Progenitor cell of endocrine pancreas (in vitro differentiated cells): Measurements from ENCODE around the gene VDAC1. TPM values are rescaled to one million over a fixed set of nuclear protein-coding genes. Genes with fewer than 3 reads are reported as not detected.

Experiments
- DNase-seq: peaks from one replicate; pipeline ENCODE4 v3.0.0; 2021; ENCODE audit warnings: low spot score; ENCODE audit not compliant: unreplicated experiment
- H3K27ac Mint-ChIP-seq: 2 replicates; pipeline ENCODE4 v1.8.0; 2021; ENCODE audit warnings: mild to moderate bottlenecking, moderate library complexity, mixed read lengths
- H3K27me3 Mint-ChIP-seq: 2 replicates; pipeline ENCODE4 v1.8.0; 2021; ENCODE audit warnings: mixed read lengths
- H3K36me3 Mint-ChIP-seq: 2 replicates; pipeline ENCODE4 v1.8.0; 2022; ENCODE audit warnings: mixed read lengths; ENCODE audit not compliant: insufficient read depth
- H3K4me1 Mint-ChIP-seq: 2 replicates; pipeline ENCODE4 v1.8.0; 2021; ENCODE audit warnings: low read depth, mixed read lengths
- H3K4me3 Mint-ChIP-seq: 2 replicates; pipeline ENCODE4 v1.8.0; 2021; ENCODE audit warnings: low read depth, mild to moderate bottlenecking, moderate library complexity, mixed read lengths
- H3K9me3 Mint-ChIP-seq: 2 replicates; pipeline ENCODE4 v1.8.0; 2021; ENCODE audit warnings: low read depth, mixed read lengths
- total RNA-seq: library from RNA; stranded (reverse); gene quantifications from 2 replicates; pipeline ENCODE4 v1.2.1, GENCODE V29; 2021
- TF ChIP-seq, protein P1 (sequence below): fragments of 200-600 bp; sonication (generic); IDR thresholded peaks from one replicate; pipeline ENCODE4 v1.5.0; 2021; ENCODE audit warnings: antibody characterized with exemption, mild to moderate bottlenecking; ENCODE audit not compliant: unreplicated experiment

Gene VDAC1
- total RNA-seq, 1 donor from 2014 or later = 123 TPM

DNA sequence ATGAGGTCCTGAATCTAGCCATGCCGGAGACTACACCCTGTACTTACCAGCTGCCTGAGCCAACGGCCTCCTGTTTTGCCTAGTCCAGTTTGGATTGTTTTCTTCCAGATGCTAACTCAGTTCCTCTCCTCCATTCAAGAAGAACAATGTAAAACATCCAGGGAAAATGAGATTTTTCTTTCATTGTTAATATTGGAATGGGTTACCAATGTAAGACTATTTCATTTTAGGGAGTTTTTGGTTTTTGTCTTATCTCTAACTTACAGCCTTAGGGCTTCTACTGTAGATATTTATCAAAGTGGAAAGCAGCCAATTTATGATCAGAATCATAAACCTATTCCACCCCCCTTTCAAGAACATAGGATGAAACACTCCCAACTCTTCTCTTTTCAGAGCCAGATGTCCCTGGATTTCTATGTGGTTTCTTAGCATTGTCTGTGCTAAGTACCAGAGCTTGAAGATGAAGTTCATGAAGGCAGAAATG, 3.5 kb upstream of the VDAC1 start:
- Mint-ChIP-seq H3K36me3 (no peaks in the 10 kb centered on the region), H3K4me3 (no peak overlapping the region), H3K27ac (no peak overlapping the region), H3K4me1 (peaks cover 12% of the 10 kb centered on the region), H3K9me3 (peaks cover 3% of the 10 kb centered on the region), H3K27me3 (no peaks in the 10 kb centered on the region)
- DNase-seq = no peak
- TF ChIP-seq, protein P1, sequence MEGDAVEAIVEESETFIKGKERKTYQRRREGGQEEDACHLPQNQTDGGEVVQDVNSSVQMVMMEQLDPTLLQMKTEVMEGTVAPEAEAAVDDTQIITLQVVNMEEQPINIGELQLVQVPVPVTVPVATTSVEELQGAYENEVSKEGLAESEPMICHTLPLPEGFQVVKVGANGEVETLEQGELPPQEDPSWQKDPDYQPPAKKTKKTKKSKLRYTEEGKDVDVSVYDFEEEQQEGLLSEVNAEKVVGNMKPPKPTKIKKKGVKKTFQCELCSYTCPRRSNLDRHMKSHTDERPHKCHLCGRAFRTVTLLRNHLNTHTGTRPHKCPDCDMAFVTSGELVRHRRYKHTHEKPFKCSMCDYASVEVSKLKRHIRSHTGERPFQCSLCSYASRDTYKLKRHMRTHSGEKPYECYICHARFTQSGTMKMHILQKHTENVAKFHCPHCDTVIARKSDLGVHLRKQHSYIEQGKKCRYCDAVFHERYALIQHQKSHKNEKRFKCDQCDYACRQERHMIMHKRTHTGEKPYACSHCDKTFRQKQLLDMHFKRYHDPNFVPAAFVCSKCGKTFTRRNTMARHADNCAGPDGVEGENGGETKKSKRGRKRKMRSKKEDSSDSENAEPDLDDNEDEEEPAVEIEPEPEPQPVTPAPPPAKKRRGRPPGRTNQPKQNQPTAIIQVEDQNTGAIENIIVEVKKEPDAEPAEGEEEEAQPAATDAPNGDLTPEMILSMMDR = no peak

DNA sequence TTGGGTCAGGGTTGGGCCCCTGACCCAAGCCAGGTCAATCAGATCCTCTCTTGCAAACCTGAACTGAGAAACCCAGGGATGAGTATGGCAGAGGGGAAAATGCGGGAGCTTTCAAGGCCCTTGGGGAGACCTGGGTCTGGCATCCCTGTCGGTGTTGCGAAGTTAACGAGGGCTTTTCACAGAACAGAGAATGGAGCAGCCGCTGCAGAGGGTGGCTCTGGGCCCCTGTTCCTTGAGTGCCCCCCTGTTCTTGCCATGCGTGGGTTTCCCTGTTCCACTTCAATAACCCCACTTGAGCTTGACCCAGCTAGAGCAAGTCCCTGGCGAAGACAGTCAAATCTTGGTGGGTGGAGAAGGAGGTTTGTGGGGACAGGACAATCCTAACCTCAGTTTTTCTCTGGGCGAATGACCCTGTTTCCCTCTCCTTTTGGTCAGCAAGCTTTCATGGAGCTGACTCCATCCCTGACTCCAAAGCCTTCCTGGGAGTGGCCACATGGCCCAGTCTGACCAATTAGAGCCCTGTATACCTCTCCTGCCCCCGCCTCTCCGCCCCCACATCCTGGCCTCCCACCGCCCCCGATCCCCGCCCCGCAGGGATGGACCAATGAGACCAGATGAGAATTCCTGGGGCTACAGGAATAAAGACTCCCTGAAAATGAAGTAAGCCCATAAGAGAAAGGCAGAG, 2.9 kb upstream of the VDAC1 start:
- peaks cover 16% of the 10 kb centered on the region for H3K4me1 Mint-ChIP-seq
- peaks cover under 1% of the 10 kb centered on the region for H3K9me3 Mint-ChIP-seq
- TF ChIP-seq, protein P1 = no peak
- no peaks in the 10 kb centered on the region for H3K27me3 Mint-ChIP-seq
- H3K4me3 Mint-ChIP-seq = no peak overlapping the region
- no peak overlapping the region for H3K27ac Mint-ChIP-seq
- H3K36me3 Mint-ChIP-seq = no peaks in the 10 kb centered on the region
- DNase-seq = no peak

DNA sequence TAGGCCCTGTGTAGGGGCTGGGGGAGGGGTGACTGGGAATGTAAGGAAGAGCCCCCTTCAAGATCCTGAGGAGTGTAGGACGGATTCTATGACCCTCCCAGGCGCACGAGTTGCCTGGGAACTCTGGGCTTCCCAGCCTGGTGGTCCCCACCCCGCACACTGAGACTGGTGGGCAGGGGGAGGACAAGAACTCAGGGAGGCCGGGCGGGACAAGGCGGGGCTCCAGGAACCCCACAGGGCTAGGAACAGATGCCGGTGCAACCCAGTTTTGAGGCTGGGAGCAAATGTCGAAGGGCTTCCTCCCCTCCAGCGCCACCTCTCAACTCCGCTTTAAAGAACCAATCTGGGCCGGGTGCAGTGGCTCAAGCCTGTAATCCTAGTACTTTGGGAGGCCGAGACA, 1.3 kb upstream of the VDAC1 start:
- Mint-ChIP-seq H3K27me3 (no peaks in the 10 kb centered on the region), H3K9me3 (no peaks in the 10 kb centered on the region), H3K4me1 (peaks cover 24% of the 10 kb centered on the region), H3K36me3 (peaks cover 3% of the 10 kb centered on the region), H3K4me3 (peak overlapping the region; percentile 88), H3K27ac (peak overlapping the region; percentile 97)
- no peak for DNase-seq
- TF ChIP-seq, protein P1 = no peak

DNA sequence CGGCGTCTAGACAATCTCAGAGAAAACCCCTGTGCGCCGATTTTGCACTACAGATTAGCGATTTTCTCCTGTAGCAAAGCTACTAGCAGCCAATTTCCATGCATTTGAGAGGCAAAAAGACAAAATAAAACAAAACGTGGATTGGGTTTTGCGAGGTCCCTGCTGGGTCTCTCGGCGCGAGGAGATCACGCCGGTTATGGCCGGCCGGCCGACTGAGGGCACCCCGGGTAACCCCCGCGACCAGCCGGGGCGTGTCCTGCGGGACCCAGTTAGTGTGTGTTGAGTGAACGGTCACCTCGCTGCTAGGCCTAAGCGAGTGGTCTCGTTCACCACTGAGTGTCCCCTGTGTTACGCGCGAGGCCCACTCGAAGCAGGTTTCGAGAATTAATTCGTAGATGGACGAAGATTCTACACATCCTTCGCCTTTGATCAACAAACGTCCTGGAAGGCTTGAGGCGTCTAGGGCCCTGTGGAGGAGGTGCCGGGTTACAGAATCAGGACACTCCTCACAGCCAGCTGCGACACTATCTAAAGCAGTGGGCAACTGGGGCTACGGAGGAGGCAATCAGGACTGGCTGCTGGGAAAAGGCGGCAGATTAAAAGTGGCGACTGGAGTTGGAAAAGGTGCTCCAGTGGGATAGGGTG, 764 bp upstream of the VDAC1 start:
- peak overlapping the region; percentile 97 for H3K27ac Mint-ChIP-seq
- peaks cover 3% of the 10 kb centered on the region for H3K36me3 Mint-ChIP-seq
- no peaks in the 10 kb centered on the region for H3K9me3 Mint-ChIP-seq
- H3K4me3 Mint-ChIP-seq = peak overlapping the region; percentile 88
- TF ChIP-seq, protein P1 = no peak
- peaks cover 28% of the 10 kb centered on the region for H3K4me1 Mint-ChIP-seq
- no peak for DNase-seq
- no peaks in the 10 kb centered on the region for H3K27me3 Mint-ChIP-seq

DNA sequence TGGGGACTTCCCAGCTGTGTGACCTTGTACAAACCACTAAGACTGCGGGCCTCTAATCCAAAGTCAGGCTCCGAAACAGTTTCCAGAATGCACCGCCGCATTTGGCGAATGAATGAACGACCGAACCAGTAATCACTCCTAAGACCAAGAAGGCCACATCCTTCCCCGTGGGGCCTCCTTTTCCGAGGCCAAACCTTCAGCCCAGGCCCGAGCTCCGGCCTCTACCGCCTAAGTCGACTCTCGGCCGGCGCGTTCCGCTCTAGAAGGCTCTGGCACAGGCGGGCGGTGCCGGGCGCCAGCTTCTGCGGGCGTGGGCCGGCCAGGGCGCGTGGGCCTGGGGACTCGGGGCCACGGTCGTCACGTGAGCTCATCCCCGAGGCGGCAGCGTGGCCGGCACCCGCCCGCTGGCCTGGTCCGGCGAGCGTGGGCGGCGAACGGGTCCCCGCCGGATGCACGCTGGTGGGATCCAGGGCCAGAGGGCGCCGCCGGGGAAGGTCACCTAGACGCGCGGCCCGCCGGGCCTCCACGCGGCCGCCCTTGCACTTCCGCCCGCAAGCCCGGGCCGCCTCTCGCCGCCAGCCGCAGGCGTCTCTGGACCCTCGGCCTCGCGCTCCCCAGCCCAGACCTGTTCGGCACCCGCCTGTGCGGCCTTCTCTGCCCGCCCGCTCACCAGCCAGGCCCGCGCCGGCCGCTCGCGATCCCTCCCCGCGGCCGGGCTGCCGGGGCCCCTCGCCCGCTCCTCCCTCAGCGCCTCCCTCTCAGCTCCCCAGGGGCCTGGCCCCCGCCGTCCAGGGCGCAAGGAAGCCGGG, 754 bp downstream of the VDAC1 start:
- Mint-ChIP-seq H3K9me3 (no peaks in the 10 kb centered on the region), H3K4me3 (peak overlapping the region; percentile 90), H3K4me1 (peaks cover 32% of the 10 kb centered on the region), H3K27ac (peak overlapping the region; percentile 95), H3K36me3 (peaks cover 3% of the 10 kb centered on the region), H3K27me3 (no peaks in the 10 kb centered on the region)
- TF ChIP-seq, protein P1 = no peak
- no peak for DNase-seq
